AG09309 (cell line): ENCODE data around the gene EIF4E.
"Not testable (repeated sequence)": the region's sequence is repeated elsewhere in the genome, so short reads cannot be mapped to it uniquely, and the experiment has no call there.

Experiments
- DNase-seq: peaks from one replicate; pipeline ENCODE4 v3.0.0-alpha.2; 2010; ENCODE audit warnings: low read depth
- H3K4me3 ChIP-seq: 2 replicates; pipeline ENCODE4 v1.5.1; 2011; ENCODE audit warnings: mild to moderate bottlenecking, low read depth, low read length, moderate library complexity; ENCODE audit not compliant: control insufficient read depth
- TF ChIP-seq, protein P1 (sequence below): IDR thresholded peaks from 2 replicates; pipeline ENCODE4 v1.5.1; 2011; ENCODE audit warnings: mild to moderate bottlenecking, low read depth, low read length, inconsistent platforms; ENCODE audit not compliant: insufficient read depth, control insufficient read depth; ENCODE audit errors: missing control alignments

EIF4E gene

DNA sequence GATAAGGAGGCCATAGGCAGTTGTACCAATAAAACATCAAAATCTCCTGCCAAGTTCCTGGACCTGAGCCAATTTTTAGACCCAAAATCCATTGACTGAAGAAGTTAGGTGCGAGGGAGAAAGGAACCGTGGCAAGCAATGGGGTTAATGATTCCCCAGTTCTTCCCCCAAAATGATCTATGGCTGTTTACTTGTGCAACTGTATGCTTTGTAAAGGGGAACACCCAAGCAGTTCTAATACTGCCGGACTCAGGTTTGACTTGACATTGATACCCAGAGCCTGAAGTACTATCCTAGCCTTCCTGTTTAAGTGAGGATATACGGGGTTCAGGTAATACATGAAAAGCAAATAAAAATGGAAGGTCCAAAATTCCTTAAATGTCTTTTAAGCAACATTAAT is 6.7 kb upstream of the EIF4E start:
- TF ChIP-seq, protein P1, sequence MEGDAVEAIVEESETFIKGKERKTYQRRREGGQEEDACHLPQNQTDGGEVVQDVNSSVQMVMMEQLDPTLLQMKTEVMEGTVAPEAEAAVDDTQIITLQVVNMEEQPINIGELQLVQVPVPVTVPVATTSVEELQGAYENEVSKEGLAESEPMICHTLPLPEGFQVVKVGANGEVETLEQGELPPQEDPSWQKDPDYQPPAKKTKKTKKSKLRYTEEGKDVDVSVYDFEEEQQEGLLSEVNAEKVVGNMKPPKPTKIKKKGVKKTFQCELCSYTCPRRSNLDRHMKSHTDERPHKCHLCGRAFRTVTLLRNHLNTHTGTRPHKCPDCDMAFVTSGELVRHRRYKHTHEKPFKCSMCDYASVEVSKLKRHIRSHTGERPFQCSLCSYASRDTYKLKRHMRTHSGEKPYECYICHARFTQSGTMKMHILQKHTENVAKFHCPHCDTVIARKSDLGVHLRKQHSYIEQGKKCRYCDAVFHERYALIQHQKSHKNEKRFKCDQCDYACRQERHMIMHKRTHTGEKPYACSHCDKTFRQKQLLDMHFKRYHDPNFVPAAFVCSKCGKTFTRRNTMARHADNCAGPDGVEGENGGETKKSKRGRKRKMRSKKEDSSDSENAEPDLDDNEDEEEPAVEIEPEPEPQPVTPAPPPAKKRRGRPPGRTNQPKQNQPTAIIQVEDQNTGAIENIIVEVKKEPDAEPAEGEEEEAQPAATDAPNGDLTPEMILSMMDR, result no peak
- no peak for DNase-seq
- H3K4me3 ChIP-seq, result no peak overlapping the region

DNA sequence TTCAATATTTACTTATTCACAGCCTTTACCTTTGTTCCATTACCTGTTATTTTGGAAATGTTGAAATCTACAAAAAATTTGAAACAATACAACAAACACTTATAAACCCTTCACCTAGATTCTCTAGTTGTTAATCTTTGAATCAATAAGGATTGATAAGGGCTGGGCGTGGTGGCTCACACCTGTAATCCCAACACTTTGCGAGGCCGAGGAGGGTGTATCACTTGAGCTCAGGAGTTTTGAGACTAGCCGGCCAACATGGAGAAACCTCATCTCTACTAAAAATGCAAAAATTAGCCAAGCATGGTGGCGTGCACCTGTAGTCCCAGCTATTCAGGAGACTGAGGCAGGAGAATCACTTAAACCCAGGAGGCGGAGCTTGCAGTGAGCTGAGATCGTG is 5.9 kb upstream of the EIF4E start:
- DNase-seq, result not testable (repeated sequence)

DNA sequence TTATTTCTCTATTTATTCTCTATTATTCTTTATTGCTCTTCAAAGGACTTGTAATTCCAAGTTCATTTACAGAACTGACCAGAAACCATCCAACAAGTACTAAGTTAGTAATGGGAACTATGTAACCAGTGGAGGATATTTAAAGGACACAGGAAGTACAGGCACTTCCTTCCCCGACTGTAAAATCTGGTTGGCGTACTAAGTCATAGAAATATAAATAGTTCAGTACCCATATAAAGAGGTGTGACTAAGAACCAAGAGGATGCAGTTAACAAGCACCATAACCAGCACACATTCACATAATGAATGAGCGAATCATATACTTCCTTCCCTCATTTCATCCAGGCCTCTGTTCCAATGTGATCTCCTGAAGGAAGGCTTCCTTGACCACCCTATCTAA is 3.6 kb upstream of the EIF4E start:
- H3K4me3 ChIP-seq, result no peak overlapping the region
- no peak for DNase-seq
- TF ChIP-seq, protein P1, result no peak

More for the DNA sequence above, 5.9 kb upstream of the EIF4E start:
- not testable (repeated sequence) for H3K4me3 ChIP-seq

DNA sequence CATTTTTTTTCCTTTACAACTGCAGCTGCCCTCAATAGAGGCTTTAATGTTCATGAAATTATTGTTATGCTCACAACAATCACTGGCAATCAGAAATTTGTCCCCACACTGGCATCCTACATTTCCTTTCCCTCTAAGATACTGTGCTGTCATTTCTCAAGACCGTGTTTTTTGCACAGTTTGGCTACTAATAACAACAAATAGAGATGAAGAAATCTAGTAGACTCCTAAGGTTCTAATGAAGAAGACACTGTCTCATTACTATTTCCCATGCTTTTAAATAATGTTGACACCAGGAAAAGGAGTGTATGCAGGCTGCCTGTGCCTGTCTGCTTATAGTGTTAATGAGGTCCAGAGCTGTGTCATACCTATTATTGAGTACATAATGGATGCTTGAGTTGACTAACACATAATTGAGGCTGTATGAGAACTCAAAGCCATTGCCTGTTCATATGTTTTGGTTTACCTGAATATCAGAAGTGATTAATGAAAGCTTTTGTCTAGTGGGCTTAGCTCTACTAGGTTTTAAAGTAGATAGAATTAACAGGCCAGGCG is 1.5 kb upstream of the EIF4E start:
- TF ChIP-seq, protein P1, result no peak
- peak overlapping the region; percentile 94 for H3K4me3 ChIP-seq
- no peak for DNase-seq

DNA sequence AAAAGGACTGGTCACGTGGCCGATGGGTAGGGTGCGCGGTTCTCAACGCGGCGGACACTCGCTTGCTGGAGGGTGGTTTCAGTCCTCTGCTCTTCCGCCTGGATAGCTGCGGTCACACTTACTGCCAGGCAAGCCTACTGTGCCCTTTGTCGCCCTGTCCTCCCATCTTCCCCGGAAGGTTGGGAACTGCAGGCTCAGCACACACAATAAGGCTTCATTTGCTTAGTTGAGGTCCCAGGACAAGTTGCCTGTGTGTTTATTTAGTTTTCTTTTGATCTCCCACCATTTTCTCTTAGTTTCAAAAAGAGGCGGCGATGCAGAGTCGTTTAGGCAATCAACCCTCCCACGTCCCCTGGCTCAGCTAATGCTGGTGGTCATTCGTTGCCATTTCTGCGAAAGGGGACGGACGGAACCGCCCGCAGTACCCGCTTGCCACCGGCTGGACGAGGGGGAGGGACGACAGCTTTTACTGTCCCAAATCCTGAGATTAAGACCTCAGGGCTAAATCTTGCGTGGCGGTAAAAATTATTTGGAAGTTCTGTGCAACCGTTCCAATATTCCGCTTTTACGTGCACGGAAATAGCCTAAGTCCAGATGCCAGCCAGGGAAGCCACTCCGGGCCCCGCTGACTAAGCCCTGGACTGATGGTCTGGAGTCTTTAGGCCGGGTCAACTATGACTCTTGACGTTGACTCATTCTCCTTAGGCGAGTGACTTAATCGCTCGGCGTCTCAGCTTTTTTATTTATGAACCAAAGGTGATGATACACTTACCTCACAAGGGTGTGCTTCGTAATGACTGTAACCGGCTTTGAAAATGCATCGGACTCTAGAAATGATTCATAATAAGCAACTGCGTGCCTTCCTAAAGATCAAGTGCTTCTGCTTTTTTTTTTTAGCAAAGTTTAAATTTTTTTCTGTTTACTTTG is 671 bp upstream of the EIF4E start:
- TF ChIP-seq, protein P1, result no peak
- peak overlapping the region; percentile 94 for H3K4me3 ChIP-seq
- peak; percentile 90 for DNase-seq

DNA sequence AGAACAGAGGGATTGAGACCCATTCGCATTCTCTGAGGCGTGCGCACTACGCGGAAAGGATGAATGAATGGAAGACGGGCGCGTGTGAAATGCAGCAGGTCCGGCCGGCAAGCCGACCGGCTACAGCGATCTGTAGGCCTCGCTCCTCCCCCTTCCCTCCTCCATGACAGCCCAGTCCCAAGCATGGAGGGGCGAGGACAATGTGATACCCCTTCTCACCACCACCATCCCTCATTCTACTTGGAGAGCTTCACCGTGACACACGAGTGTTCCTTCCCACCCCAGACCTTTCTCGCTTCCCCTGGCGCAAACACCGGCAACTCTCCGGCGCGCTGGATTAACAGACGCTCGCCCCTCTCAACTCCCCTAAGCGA is 815 bp downstream of the EIF4E start:
- H3K4me3 ChIP-seq, result peak overlapping the region; percentile 94
- TF ChIP-seq, protein P1, result no peak
- no peak for DNase-seq

DNA sequence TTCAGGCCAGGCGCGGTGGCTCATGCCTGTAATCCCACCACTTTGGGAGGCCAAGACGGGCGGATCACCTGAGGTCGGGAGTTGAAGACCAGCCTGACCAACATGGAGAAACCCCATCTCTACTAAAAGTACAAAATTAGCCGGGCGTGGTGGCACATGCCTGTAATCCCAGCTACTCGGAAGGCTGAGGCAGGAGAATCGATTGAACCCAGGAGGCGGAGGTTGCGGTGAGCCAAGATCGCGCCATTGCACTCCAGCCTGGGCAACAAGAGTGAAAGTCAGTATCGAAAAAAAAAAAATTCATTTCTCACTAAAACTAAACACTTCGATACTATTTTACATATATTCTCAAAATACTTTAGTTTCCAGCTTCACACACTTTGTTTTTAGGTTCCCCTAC is 2.7 kb downstream of the EIF4E start:
- DNase-seq, H3K4me3 ChIP-seq: not testable (repeated sequence)

DNA sequence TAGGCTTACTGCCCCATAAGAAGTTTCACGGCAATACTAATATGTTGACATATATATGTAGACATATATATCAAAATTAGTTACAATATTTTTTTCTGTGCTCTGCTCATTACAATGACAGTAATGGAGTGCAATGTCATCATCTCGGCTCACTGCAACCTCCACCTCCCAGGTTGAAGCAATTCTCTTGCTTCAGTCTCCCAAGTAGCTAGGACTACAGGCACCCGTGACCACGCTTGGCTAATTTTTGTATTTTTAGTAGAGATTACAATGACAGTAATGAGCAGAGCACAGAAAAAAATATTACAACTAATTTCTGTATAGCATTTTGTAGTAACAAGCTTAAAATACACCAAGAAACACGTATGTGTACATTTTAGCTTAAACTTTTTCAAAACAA is 7.6 kb downstream of the EIF4E start:
- H3K4me3 ChIP-seq, result no peak overlapping the region
- TF ChIP-seq, protein P1, result no peak
- no peak for DNase-seq
